Esophagus (tissue), 2 donors: ENCODE measurements around the gene CDKN2A. TPM values are rescaled to one million over a fixed set of nuclear protein-coding genes. Genes with fewer than 3 reads are reported as not detected.

Experiments
- H3K27ac ChIP-seq, 2 donors: one replicate each; pipeline ENCODE4 v1.5.1; 2013; ENCODE audit warnings: low read depth in 2 of 2, mild to moderate bottlenecking in 2 of 2, inconsistent platforms in 1 of 2, low read length in 1 of 2, moderate library complexity in 1 of 2
- H3K27me3 ChIP-seq, 2 donors: one replicate each; pipeline ENCODE4 v1.6.1; 2013; ENCODE audit warnings: low read length in 2 of 2, control low read depth in 1 of 2, mild to moderate bottlenecking in 1 of 2; ENCODE audit not compliant: insufficient read depth in 2 of 2, control insufficient read depth in 1 of 2
- H3K36me3 ChIP-seq, 2 donors: one replicate each; pipeline ENCODE4 v1.6.1; 2013; ENCODE audit warnings: low read length in 1 of 2; ENCODE audit not compliant: control insufficient read depth in 2 of 2, insufficient read depth in 2 of 2
- H3K4me1 ChIP-seq, 2 donors: one replicate each; pipeline ENCODE4 v1.6.1; 2013; ENCODE audit warnings: low read length in 1 of 2; ENCODE audit not compliant: control insufficient read depth in 2 of 2, insufficient read depth in 2 of 2
- H3K4me3 ChIP-seq, 2 donors: one replicate each; pipeline ENCODE4 v1.5.1; 2013; ENCODE audit warnings: low read length in 2 of 2, mild to moderate bottlenecking in 2 of 2, low read depth in 1 of 2, moderate library complexity in 1 of 2
- H3K9me3 ChIP-seq, 2 donors: one replicate each; pipeline ENCODE4 v1.6.1; 2013; ENCODE audit warnings: mild to moderate bottlenecking in 2 of 2, low read depth in 1 of 2, low read length in 1 of 2, moderate library complexity in 1 of 2; ENCODE audit not compliant: control insufficient read depth in 2 of 2, insufficient read depth in 1 of 2
- WGBS, 2 donors: extraction: QIAGEN DNeasy Blood & Tissue Kit; methylation state at CpG; one replicate each; pipeline ENCODE4 v1.1.7; 2013; 5-methylcytosine and 5-hydroxymethylcytosine counted together
- polyA plus RNA-seq, 2 donors: library from polyadenylated mRNA; stranded (reverse); fragments of 200-250 nt; gene quantifications; one replicate each; pipeline ENCODE4 v1.2.3, GENCODE V29; 2013
- donor health status: healthy with polysubstance abuse.
- donor health status: Bipolar disorder and iron deficiency.

Gene CDKN2A
- polyA plus RNA-seq, 2 donors, result 6.1 to 11.3 TPM

GRCh38 chr9:22033012-22033630 lies 38.9 kb upstream of the CDKN2A start:
- Histone ChIP-seq H3K36me3 (no peaks in the 10 kb centered on the region), H3K27me3 (no peaks in the 10 kb centered on the region), H3K9me3 (no peaks in the 10 kb centered on the region), H3K4me1 (peaks cover 0 to 5% of the 10 kb centered on the region in 2 donors), H3K27ac (peak overlapping the region in 1 of 2 donors; percentile 54), H3K4me3 (no peak overlapping the region)
- 72 to 74% methylated on average over 8 of the region's 8 CpGs for WGBS, 2 donors

GRCh38 chr9:22031655-22032411 lies 37.6 kb upstream of the CDKN2A start:
- Histone ChIP-seq H3K36me3 (no peaks in the 10 kb centered on the region), H3K9me3 (no peaks in the 10 kb centered on the region), H3K27me3 (no peaks in the 10 kb centered on the region), H3K27ac (no peak overlapping the region), H3K4me1 (peaks cover 0 to 5% of the 10 kb centered on the region in 2 donors), H3K4me3 (no peak overlapping the region)
- WGBS, 2 donors, result 83 to 90% methylated on average over 4 of the region's 4 CpGs

- Histone ChIP-seq H3K4me1 (no peaks in the 10 kb centered on the region), H3K27ac (peak overlapping the region in 1 of 2 donors; percentile 47), H3K27me3 (no peaks in the 10 kb centered on the region), H3K4me3 (no peak overlapping the region), H3K36me3 (no peaks in the 10 kb centered on the region), H3K9me3 (no peaks in the 10 kb centered on the region)
- 24 to 43% methylated on average over 1 of the region's 1 CpG for WGBS, 2 donors
Measured at GRCh38 chr9:22030101-22030598, 36.0 kb upstream of the CDKN2A start.

GRCh38 chr9:22029231-22029630 lies 35.0 kb upstream of the CDKN2A start:
- Histone ChIP-seq H3K27ac (no peak overlapping the region), H3K27me3 (no peaks in the 10 kb centered on the region), H3K36me3 (no peaks in the 10 kb centered on the region), H3K9me3 (no peaks in the 10 kb centered on the region), H3K4me3 (no peak overlapping the region), H3K4me1 (no peaks in the 10 kb centered on the region)
- 72 to 88% methylated on average over 4 of the region's 4 CpGs for WGBS, 2 donors

GRCh38 chr9:22028394-22028793 lies 34.2 kb upstream of the CDKN2A start:
- Histone ChIP-seq H3K9me3 (no peaks in the 10 kb centered on the region), H3K27me3 (no peaks in the 10 kb centered on the region), H3K27ac (no peak overlapping the region), H3K4me1 (no peaks in the 10 kb centered on the region), H3K36me3 (no peaks in the 10 kb centered on the region), H3K4me3 (no peak overlapping the region)

- no peak overlapping the region for H3K4me3 ChIP-seq
- H3K9me3 ChIP-seq, result no peaks in the 10 kb centered on the region
- no peaks in the 10 kb centered on the region for H3K27me3 ChIP-seq
- H3K27ac ChIP-seq, result no peak overlapping the region
- WGBS, 2 donors, result 52 to 62% methylated on average over 6 of the region's 6 CpGs
- no peaks in the 10 kb centered on the region for H3K36me3 ChIP-seq
- no peaks in the 10 kb centered on the region for H3K4me1 ChIP-seq
Measured at GRCh38 chr9:22026696-22027095, 32.5 kb upstream of the CDKN2A start.

- H3K27me3 ChIP-seq, result no peaks in the 10 kb centered on the region
- 95% methylated on average over 3 of the region's 3 CpGs for WGBS, 2 donors
- H3K9me3 ChIP-seq, result no peaks in the 10 kb centered on the region
- H3K36me3 ChIP-seq, result no peaks in the 10 kb centered on the region
- no peak overlapping the region for H3K27ac ChIP-seq
- H3K4me3 ChIP-seq, result no peak overlapping the region
- H3K4me1 ChIP-seq, result no peaks in the 10 kb centered on the region
Measured at GRCh38 chr9:22022396-22022795, 28.2 kb upstream of the CDKN2A start.

GRCh38 chr9:22010866-22011625 lies 16.9 kb upstream of the CDKN2A start:
- 19 to 28% methylated on average over 13 of the region's 13 CpGs for WGBS, 2 donors
- peaks cover under 1 to 1% of the 10 kb centered on the region in 2 donors for H3K4me1 ChIP-seq

GRCh38 chr9:22009506-22009867 lies 15.3 kb upstream of the CDKN2A start:
- Histone ChIP-seq H3K36me3 (peaks cover 0 to 9% of the 10 kb centered on the region in 2 donors), H3K4me3 (peak overlapping the region; percentile 69 to 83), H3K27me3 (peaks cover 0 to 6% of the 10 kb centered on the region in 2 donors), H3K4me1 (peaks cover 3 to 7% of the 10 kb centered on the region in 2 donors), H3K9me3 (no peaks in the 10 kb centered on the region), H3K27ac (peak overlapping the region; percentile 84 to 94)
- WGBS, 2 donors, result 3 to 6% methylated on average over 6 of the region's 6 CpGs

More at GRCh38 chr9:22010866-22011625, 16.9 kb upstream of the CDKN2A start:
- Histone ChIP-seq H3K9me3 (no peaks in the 10 kb centered on the region), H3K27ac (no peak overlapping the region), H3K36me3 (no peaks in the 10 kb centered on the region), H3K4me3 (no peak overlapping the region), H3K27me3 (no peaks in the 10 kb centered on the region)
